BJ (cell line): ENCODE data around the gene EHD4. TPM values are rescaled to one million over a fixed set of nuclear protein-coding genes. Genes with fewer than 3 reads are reported as not detected.

Source experiments
- CTCF ChIA-PET: fragments of 350-600 bp; formaldehyde crosslinking; extraction: SDS; loops from one replicate; lab custom pipeline; 2021; ENCODE audit warnings: antibody characterized with exemption, inconsistent platforms; lab: Yijun Ruan, JAX
- POLR2A ChIA-PET: fragments of 300-600 bp; sonication (Branson Sonifier 250); formaldehyde crosslinking; extraction: SDS; loops from one replicate; lab custom pipeline; 2021; ENCODE audit warnings: antibody characterized with exemption; lab: Charles Lee
- DNase-seq: peaks from one replicate; pipeline ENCODE4 v3.0.0-alpha.2; 2011; ENCODE audit warnings: low read depth
- H3K27me3 ChIP-seq: 2 replicates; pipeline ENCODE4 v1.6.0; 2011; ENCODE audit warnings: low read length; ENCODE audit not compliant: control insufficient read depth, insufficient read depth
- H3K36me3 ChIP-seq: 2 replicates; pipeline ENCODE4 v1.5.1; 2011; ENCODE audit warnings: low read length; ENCODE audit not compliant: control insufficient read depth, insufficient read depth
- H3K4me3 ChIP-seq: 2 replicates; pipeline ENCODE4 v1.5.1; 2011; ENCODE audit warnings: low read depth, mild to moderate bottlenecking, control low read depth, low read length
- polyA plus RNA-seq: library from polyadenylated mRNA; depleted of rRNA; stranded (reverse); fragments of >200 nt; gene quantifications from 2 replicates; pipeline ENCODE4 v1.2.3, GENCODE V29; 2011
- TF ChIP-seq, protein P1 (sequence below): IDR thresholded peaks from 2 replicates; pipeline ENCODE4 v1.5.1; 2011; ENCODE audit warnings: low read depth, mild to moderate bottlenecking, control low read depth, inconsistent platforms, low read length, moderate library complexity; ENCODE audit not compliant: insufficient read depth

The EHD4 gene
- polyA plus RNA-seq, 1 experiment = 17.0 TPM

DNA sequence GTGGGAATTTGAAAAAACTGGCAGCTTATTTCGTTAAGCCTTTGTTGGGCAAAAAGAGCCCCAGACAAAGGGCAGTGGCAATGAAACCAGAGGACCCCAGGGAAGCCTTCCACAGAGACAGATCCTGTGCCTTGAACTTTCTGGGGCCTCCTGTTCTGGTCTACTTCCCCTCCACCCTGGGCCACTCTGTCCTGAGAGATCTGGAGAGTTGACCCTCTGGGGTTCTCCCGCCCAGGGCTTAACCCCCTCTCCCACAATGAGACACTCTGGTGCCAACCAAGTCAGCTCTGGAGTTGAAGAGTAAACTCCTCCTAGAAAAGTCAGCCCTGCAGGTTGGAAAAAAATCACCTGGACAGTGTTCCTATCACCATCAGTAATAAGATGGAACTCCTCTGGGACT, 20.8 kb downstream of the EHD4 start:
- CTCF ChIA-PET = interaction anchor here (0.7 kb wide), 1 partner anchor 15 kb away, joined by 3 read pairs; no protein-coding TSS in a partner anchor
- Histone ChIP-seq H3K27me3 (no peaks in the 10 kb centered on the region), H3K4me3 (no peak overlapping the region), H3K36me3 (no peaks in the 10 kb centered on the region; the same call in 1 of the 2 replicates)
- DNase-seq = no peak
- TF ChIP-seq, protein P1, sequence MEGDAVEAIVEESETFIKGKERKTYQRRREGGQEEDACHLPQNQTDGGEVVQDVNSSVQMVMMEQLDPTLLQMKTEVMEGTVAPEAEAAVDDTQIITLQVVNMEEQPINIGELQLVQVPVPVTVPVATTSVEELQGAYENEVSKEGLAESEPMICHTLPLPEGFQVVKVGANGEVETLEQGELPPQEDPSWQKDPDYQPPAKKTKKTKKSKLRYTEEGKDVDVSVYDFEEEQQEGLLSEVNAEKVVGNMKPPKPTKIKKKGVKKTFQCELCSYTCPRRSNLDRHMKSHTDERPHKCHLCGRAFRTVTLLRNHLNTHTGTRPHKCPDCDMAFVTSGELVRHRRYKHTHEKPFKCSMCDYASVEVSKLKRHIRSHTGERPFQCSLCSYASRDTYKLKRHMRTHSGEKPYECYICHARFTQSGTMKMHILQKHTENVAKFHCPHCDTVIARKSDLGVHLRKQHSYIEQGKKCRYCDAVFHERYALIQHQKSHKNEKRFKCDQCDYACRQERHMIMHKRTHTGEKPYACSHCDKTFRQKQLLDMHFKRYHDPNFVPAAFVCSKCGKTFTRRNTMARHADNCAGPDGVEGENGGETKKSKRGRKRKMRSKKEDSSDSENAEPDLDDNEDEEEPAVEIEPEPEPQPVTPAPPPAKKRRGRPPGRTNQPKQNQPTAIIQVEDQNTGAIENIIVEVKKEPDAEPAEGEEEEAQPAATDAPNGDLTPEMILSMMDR = no peak
- POLR2A ChIA-PET = no interaction called here

DNA sequence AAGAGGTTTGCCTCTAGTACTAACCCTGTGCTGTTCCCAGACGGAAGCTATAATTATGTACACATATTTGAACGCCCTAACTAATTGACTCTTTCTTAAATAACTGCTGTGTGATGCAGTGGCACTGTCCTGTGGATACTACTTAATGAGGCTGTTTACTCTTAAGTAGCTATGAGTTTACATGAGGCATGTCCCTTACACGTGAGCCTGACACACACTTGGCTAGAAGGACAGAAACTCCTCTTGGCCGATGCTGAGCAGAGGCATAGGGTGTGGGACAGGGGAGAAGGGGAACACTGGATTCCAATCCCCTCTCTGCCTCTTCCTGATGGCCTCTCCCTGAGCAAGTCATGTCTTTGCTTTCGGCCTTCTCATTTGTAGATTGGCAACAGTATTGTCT, 21.9 kb downstream of the EHD4 start:
- ChIA-PET CTCF (interaction anchor here (1.2 to 1.3 kb wide), 2 partner anchors 14 to 22 kb away, joined by 3 read pairs; partner anchors contain the start of gene EHD4), POLR2A (no interaction called here)
- no peak for DNase-seq

DNA sequence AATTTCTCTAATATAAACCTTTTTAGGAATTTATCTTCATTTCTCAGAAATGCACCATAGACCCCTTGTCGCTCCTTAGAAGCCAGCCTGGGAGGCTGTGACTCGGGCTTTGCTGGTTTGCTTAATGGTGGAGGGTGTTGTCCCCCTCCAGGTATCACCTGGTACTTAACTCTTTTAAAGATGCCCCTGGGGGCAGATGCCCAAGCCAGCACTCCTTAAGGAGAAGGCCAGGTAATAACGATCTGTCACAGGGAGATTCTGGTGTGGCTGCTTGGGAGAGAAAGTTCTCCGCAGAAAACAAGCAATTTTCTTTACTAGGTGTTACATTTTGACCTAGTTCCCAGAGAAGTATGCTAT, 22.3 kb downstream of the EHD4 start:
- Histone ChIP-seq H3K27me3 (no peaks in the 10 kb centered on the region), H3K36me3 (no peaks in the 10 kb centered on the region; the same call in 1 of the 2 replicates), H3K4me3 (no peak overlapping the region)
- TF ChIP-seq, protein P1 = no peak
- no peak for DNase-seq
- POLR2A ChIA-PET = no interaction called here
- CTCF ChIA-PET = interaction anchor here (1.2 to 1.4 kb wide), 3 partner anchors 13 to 22 kb away, joined by 3 to 4 read pairs (median 3); partner anchors contain the start of gene EHD4

More for the DNA sequence above, 21.9 kb downstream of the EHD4 start:
- no peaks in the 10 kb centered on the region; the same call in 1 of the 2 replicates for H3K36me3 ChIP-seq
- TF ChIP-seq, protein P1 = no peak
- H3K27me3 ChIP-seq = no peaks in the 10 kb centered on the region
- H3K4me3 ChIP-seq = no peak overlapping the region

DNA sequence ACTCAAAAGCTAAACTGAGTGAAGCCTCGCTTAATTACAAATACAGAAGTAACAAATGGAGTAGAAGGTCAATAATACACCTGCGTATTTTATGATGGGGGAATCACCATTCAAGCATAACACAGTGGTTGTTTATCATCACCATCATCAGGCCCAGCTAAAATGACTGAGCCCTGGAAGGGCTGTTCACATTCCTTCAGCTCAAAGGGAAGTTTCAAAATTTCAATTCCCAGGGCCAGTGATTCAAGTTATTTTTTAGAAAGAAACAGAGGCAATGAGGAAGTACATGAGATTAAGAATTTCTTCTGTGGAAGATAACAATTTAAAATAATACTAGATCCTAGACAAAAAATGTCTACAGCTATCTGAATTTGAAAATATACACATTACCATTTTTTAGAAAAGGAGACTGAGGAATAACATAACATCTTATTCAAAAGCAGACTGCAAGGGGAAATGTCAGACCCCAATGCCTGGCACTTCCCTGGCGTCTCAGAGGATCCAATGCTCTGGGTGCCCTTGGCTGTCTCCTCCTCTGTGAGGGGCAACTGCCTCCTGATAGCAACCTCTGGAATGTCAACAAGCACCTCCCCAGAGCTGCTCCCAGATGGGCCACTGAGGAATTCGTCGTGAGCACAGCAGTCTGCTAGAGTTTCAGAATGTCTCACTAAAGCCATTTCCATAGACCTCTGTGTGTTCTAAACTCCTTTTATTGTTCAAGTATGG, 22.8 kb downstream of the EHD4 start:
- ChIA-PET CTCF (interaction anchor here (1.1 to 1.4 kb wide), 4 partner anchors 13 to 49 kb away, joined by 3 to 4 read pairs (median 3); partner anchors contain the start of gene EHD4), POLR2A (no interaction called here)
- TF ChIP-seq, protein P1 = no peak
- H3K36me3 ChIP-seq = no peaks in the 10 kb centered on the region; the same call in 1 of the 2 replicates
- no peaks in the 10 kb centered on the region for H3K27me3 ChIP-seq
- no peak for DNase-seq
- no peak overlapping the region for H3K4me3 ChIP-seq

DNA sequence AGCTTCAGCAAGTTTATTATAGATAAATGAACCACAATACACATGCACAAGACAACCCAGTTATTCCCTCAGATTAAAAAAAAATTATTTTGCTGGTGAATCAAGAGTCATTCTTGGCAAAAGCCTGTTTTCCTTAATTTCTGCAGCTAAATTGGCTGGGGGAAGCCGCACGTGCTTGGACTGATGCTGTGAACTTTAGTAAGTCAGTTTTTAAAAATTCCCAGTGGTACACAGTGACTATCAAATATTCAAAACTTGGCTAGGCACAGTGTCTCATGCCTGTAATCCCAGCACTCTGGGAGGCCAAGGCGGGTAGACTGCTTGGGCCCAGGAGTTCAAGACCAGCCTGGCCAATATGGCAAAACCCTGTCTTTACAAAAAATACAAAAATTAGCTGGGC, 23.9 kb downstream of the EHD4 start:
- no peaks in the 10 kb centered on the region for H3K27me3 ChIP-seq
- H3K4me3 ChIP-seq = no peak overlapping the region
- no peaks in the 10 kb centered on the region; the same call in 1 of the 2 replicates for H3K36me3 ChIP-seq
- ChIA-PET CTCF (no interaction called here), POLR2A (no interaction called here)
- no peak for DNase-seq
- TF ChIP-seq, protein P1 = no peak
